ENCODE results near the gene ITGAD.

ITGAD gene

GRCh38 chr16:31411024-31411844, 18.1 kb downstream of the ITGAD start:
- Histone ChIP-seq H2AFZ (ENCODE audit: low read depth, low read length) (no peak overlapping the region), H3K27ac (ENCODE audit: low read length) (no peak overlapping the region), H3K36me3 (ENCODE audit: insufficient read depth, low read length) (no peaks in the 10 kb centered on the region), H3K4me2 (ENCODE audit: insufficient read depth, low read length) (no peak overlapping the region), H4K20me1 (ENCODE audit: insufficient read depth, low read length) (no peaks in the 10 kb centered on the region), H3K9me3 (ENCODE audit: insufficient read depth, low read length, severe bottlenecking) (no peaks in the 10 kb centered on the region), H3K4me3 (ENCODE audit: low read depth in 1 of 2, low read length in 2 of 2) (no peak overlapping the region), H3K27me3 (ENCODE audit: insufficient read depth, low read length, poor library complexity) (no peaks in the 10 kb centered on the region), H3K9ac (ENCODE audit: low read depth, low read length) (no peak overlapping the region), H3K79me2 (ENCODE audit: insufficient read depth, low read length) (no peaks in the 10 kb centered on the region), H3K4me1 (ENCODE audit: insufficient read depth, low read length) (no peaks in the 10 kb centered on the region)
- DNase-seq (no peak), ATAC-seq (ENCODE audit: insufficient read depth, low read depth) (no peak)
- TF ChIP-seq EZH2 (IDR thresholded peaks at IDR 0.05; ENCODE audit: borderline replicate concordance, low read depth, low read length, severe bottlenecking) (no peak), CTCF (IDR thresholded peaks at IDR 0.05; ENCODE audit: borderline replicate concordance, extremely low read depth, low read length, poor library complexity, severe bottlenecking) (no peak)

- ATAC-seq (ENCODE audit: insufficient read depth, low read depth): no peak
- H3K9ac ChIP-seq (ENCODE audit: low read depth, low read length): no peak overlapping the region
- H3K4me1 ChIP-seq (ENCODE audit: insufficient read depth, low read length): no peaks in the 10 kb centered on the region
- no peaks in the 10 kb centered on the region for H3K9me3 ChIP-seq (ENCODE audit: insufficient read depth, low read length, severe bottlenecking)
- no peak for DNase-seq
- no peaks in the 10 kb centered on the region for H3K36me3 ChIP-seq (ENCODE audit: insufficient read depth, low read length)
- no peak overlapping the region for H3K4me3 ChIP-seq (ENCODE audit: low read depth in 1 of 2, low read length in 2 of 2)
- TF ChIP-seq CTCF (IDR thresholded peaks at IDR 0.05; ENCODE audit: borderline replicate concordance, extremely low read depth, low read length, poor library complexity, severe bottlenecking) (no peak), EZH2 (IDR thresholded peaks at IDR 0.05; ENCODE audit: borderline replicate concordance, low read depth, low read length, severe bottlenecking) (no peak)
- H3K27me3 ChIP-seq (ENCODE audit: insufficient read depth, low read length, poor library complexity): no peaks in the 10 kb centered on the region
- no peaks in the 10 kb centered on the region for H4K20me1 ChIP-seq (ENCODE audit: insufficient read depth, low read length)
- H2AFZ ChIP-seq (ENCODE audit: low read depth, low read length): no peak overlapping the region
- H3K4me2 ChIP-seq (ENCODE audit: insufficient read depth, low read length): no peak overlapping the region
- no peaks in the 10 kb centered on the region for H3K79me2 ChIP-seq (ENCODE audit: insufficient read depth, low read length)
- H3K27ac ChIP-seq (ENCODE audit: low read length): no peak overlapping the region
Observed at GRCh38 chr16:31412750-31413149, 19.6 kb downstream of the ITGAD start.

GRCh38 chr16:31413381-31413780, 20.2 kb downstream of the ITGAD start:
- Histone ChIP-seq H3K27me3 (ENCODE audit: insufficient read depth, low read length, poor library complexity) (no peaks in the 10 kb centered on the region), H4K20me1 (ENCODE audit: insufficient read depth, low read length) (no peaks in the 10 kb centered on the region)

More at GRCh38 chr16:31413381-31413780, 20.2 kb downstream of the ITGAD start:
- TF ChIP-seq CTCF (IDR thresholded peaks at IDR 0.05; ENCODE audit: borderline replicate concordance, extremely low read depth, low read length, poor library complexity, severe bottlenecking) (no peak), EZH2 (IDR thresholded peaks at IDR 0.05; ENCODE audit: borderline replicate concordance, low read depth, low read length, severe bottlenecking) (no peak)
- H3K9ac ChIP-seq (ENCODE audit: low read depth, low read length): no peak overlapping the region
- no peaks in the 10 kb centered on the region for H3K4me1 ChIP-seq (ENCODE audit: insufficient read depth, low read length)
- H3K27ac ChIP-seq (ENCODE audit: low read length): no peak overlapping the region
- ATAC-seq (ENCODE audit: insufficient read depth, low read depth) (no peak), DNase-seq (no peak)
- no peaks in the 10 kb centered on the region for H3K36me3 ChIP-seq (ENCODE audit: insufficient read depth, low read length)
- H3K4me3 ChIP-seq (ENCODE audit: low read depth in 1 of 2, low read length in 2 of 2): no peak overlapping the region
- no peak overlapping the region for H3K4me2 ChIP-seq (ENCODE audit: insufficient read depth, low read length)
- H2AFZ ChIP-seq (ENCODE audit: low read depth, low read length): no peak overlapping the region
- H3K79me2 ChIP-seq (ENCODE audit: insufficient read depth, low read length): no peaks in the 10 kb centered on the region
- no peaks in the 10 kb centered on the region for H3K9me3 ChIP-seq (ENCODE audit: insufficient read depth, low read length, severe bottlenecking)
